Stimulated activated CD4-positive, alpha-beta T cell treated with anti-CD3 and anti-CD28 coated beads, Interleukin-15, amount 100 ng/mL, for 24 hours (primary cell): Measurements from ENCODE around the gene LCMT2.

Experiments
- DNase-seq: peaks from one replicate; pipeline ENCODE4 v3.0.0-alpha.2; 2020

LCMT2 gene

GRCh38 chr15:43329960-43330779 is at the start of gene LCMT2:
Gene LCMT2 (minus strand): TSS chr15:43330573. CDS start chr15:43330489, 84 bp downstream.
- peak; percentile 91 for DNase-seq

- no peak for DNase-seq
These were observed 48.2 kb upstream of the LCMT2 start for GRCh38 chr15:43378601-43379000.

- DNase-seq: peak; percentile 46
These were observed 45.8 kb upstream of the LCMT2 start for GRCh38 chr15:43376017-43376705.

GRCh38 chr15:43370975-43371974 is 40.9 kb upstream of the LCMT2 start, which contains the start of the genes TUBGCP4 and ZSCAN29:
Gene TUBGCP4 (plus strand): TSS chr15:43371101. CDS start chr15:43371355, 254 bp downstream.
Gene ZSCAN29 (minus strand): TSS chr15:43371043. CDS start chr15:43369913, 1,130 bp downstream.
- peak; percentile 88 for DNase-seq

GRCh38 chr15:43370310-43370974 is 40.1 kb upstream of the LCMT2 start:
- peak; percentile 4 for DNase-seq

- DNase-seq: no peak
These were observed 31.0 kb upstream of the LCMT2 start for GRCh38 chr15:43361313-43361903.

GRCh38 chr15:43360821-43361220 is 30.4 kb upstream of the LCMT2 start:
- no peak for DNase-seq

GRCh38 chr15:43352693-43353382 is 22.5 kb upstream of the LCMT2 start:
- no peak for DNase-seq

- DNase-seq: no peak
These were observed 16.7 kb upstream of the LCMT2 start for GRCh38 chr15:43347114-43347513.

GRCh38 chr15:43346305-43346704 is 15.9 kb upstream of the LCMT2 start:
- DNase-seq: no peak

- no peak for DNase-seq
These were observed 361 bp upstream of the LCMT2 start for GRCh38 chr15:43330780-43331087.

GRCh38 chr15:43329217-43329959 is 985 bp downstream of the LCMT2 start:
- peak; percentile 11 for DNase-seq

- DNase-seq: no peak
These were observed 5.2 kb downstream of the LCMT2 start for GRCh38 chr15:43325039-43325684.

GRCh38 chr15:43318990-43319771 is 11.2 kb downstream of the LCMT2 start:
- no peak for DNase-seq

- no peak for DNase-seq
These were observed 12.7 kb downstream of the LCMT2 start for GRCh38 chr15:43317566-43318184.

GRCh38 chr15:43316971-43317346 is 13.4 kb downstream of the LCMT2 start:
- DNase-seq: no peak

GRCh38 chr15:43316016-43316970 is 14.1 kb downstream of the LCMT2 start:
- no peak for DNase-seq
